ENCODE measurements around the gene VPS13C. TPM values are rescaled to one million over a fixed set of nuclear protein-coding genes. Genes with fewer than 3 reads are reported as not detected.

The VPS13C gene
- total and polyA plus RNA-seq, 8 donors: 5.4 to 207 (median 89.4) TPM

GRCh38 chr15:61992518-61992917 lies 67.7 kb downstream of the VPS13C start:
- intact Hi-C loops (cut with DNase I; ENCODE audit: low total_unique reads): no loop called here
- H3K36me3 ChIP-seq: peaks cover 6 to 78% (median 67%) of the 10 kb centered on the region in 4 donors
- no peaks in the 10 kb centered on the region for H3K4me1 ChIP-seq
- no peak overlapping the region for H3K4me3 ChIP-seq
- TF ChIP-seq POLR2AphosphoS5 (IDR thresholded peaks at IDR 0.05) (no peak), CTCF (IDR thresholded peaks at IDR 0.05) (no peak), EP300 (IDR thresholded peaks at IDR 0.05) (no peak), POLR2A (IDR thresholded peaks at IDR 0.05) (no peak)
- H3K27me3 ChIP-seq: no peaks in the 10 kb centered on the region
- no peak for DNase-seq
- H3K27ac ChIP-seq: no peak overlapping the region
- H3K9me3 ChIP-seq: no peaks in the 10 kb centered on the region

GRCh38 chr15:61989667-61990066 lies 70.6 kb downstream of the VPS13C start:
- DNase-seq: no peak
- no peak overlapping the region for H3K27ac ChIP-seq
- H3K4me1 ChIP-seq: no peaks in the 10 kb centered on the region
- H3K36me3 ChIP-seq: peaks cover 6 to 70% (median 61%) of the 10 kb centered on the region in 4 donors
- no peak overlapping the region for H3K4me3 ChIP-seq
- H3K9me3 ChIP-seq: no peaks in the 10 kb centered on the region
- intact Hi-C loops (cut with DNase I; ENCODE audit: low total_unique reads): no loop called here
- TF ChIP-seq POLR2AphosphoS5 (IDR thresholded peaks at IDR 0.05) (no peak), CTCF (IDR thresholded peaks at IDR 0.05) (no peak), EP300 (IDR thresholded peaks at IDR 0.05) (no peak), POLR2A (IDR thresholded peaks at IDR 0.05) (no peak)
- WGBS, 5 donors: 76 to 95% (median 84%) methylated on average over 5 of the region's 5 CpGs
- H3K27me3 ChIP-seq: no peaks in the 10 kb centered on the region

GRCh38 chr15:61987824-61988223 lies 72.4 kb downstream of the VPS13C start:
- no peaks in the 10 kb centered on the region for H3K27me3 ChIP-seq
- intact Hi-C loops (cut with DNase I; ENCODE audit: low total_unique reads): no loop called here
- H3K4me3 ChIP-seq: no peak overlapping the region
- TF ChIP-seq CTCF (IDR thresholded peaks at IDR 0.05): no peak
- TF ChIP-seq POLR2A (IDR thresholded peaks at IDR 0.05): no peak
- no peak for TF ChIP-seq EP300 (IDR thresholded peaks at IDR 0.05)
- TF ChIP-seq POLR2AphosphoS5 (IDR thresholded peaks at IDR 0.05): no peak
- no peak for DNase-seq
- peaks cover 6 to 86% (median 68%) of the 10 kb centered on the region in 4 donors for H3K36me3 ChIP-seq
- H3K4me1 ChIP-seq: no peaks in the 10 kb centered on the region
- WGBS, 5 donors: 97 to 100% (median 99%) methylated on average over 2 of the region's 2 CpGs
- no peaks in the 10 kb centered on the region for H3K9me3 ChIP-seq
- no peak overlapping the region for H3K27ac ChIP-seq

GRCh38 chr15:61983081-61983480 lies 77.2 kb downstream of the VPS13C start:
- Histone ChIP-seq H3K27ac (no peak overlapping the region), H3K9me3 (no peaks in the 10 kb centered on the region), H3K4me3 (no peak overlapping the region), H3K4me1 (no peaks in the 10 kb centered on the region), H3K27me3 (no peaks in the 10 kb centered on the region), H3K36me3 (peaks cover 0 to 88% (median 84%) of the 10 kb centered on the region in 4 donors)
- intact Hi-C loops (cut with DNase I; ENCODE audit: low total_unique reads): no loop called here
- WGBS, 5 donors: 93 to 97% (median 95%) methylated on average over 3 of the region's 3 CpGs
- DNase-seq: no peak
- TF ChIP-seq CTCF (IDR thresholded peaks at IDR 0.05) (no peak), EP300 (IDR thresholded peaks at IDR 0.05) (no peak), POLR2AphosphoS5 (IDR thresholded peaks at IDR 0.05) (no peak), POLR2A (IDR thresholded peaks at IDR 0.05) (no peak)

Measured in stomach (tissue), 9 donors.